GM21515 (cell line): ENCODE measurements around the gene SYT3.

Experiments used
- ATAC-seq: cut with Tn5 transposase; IDR thresholded peaks from one replicate; pipeline ENCODE4 v1.9.1; 2021; ENCODE audit not compliant: unreplicated experiment

The SYT3 gene

DNA sequence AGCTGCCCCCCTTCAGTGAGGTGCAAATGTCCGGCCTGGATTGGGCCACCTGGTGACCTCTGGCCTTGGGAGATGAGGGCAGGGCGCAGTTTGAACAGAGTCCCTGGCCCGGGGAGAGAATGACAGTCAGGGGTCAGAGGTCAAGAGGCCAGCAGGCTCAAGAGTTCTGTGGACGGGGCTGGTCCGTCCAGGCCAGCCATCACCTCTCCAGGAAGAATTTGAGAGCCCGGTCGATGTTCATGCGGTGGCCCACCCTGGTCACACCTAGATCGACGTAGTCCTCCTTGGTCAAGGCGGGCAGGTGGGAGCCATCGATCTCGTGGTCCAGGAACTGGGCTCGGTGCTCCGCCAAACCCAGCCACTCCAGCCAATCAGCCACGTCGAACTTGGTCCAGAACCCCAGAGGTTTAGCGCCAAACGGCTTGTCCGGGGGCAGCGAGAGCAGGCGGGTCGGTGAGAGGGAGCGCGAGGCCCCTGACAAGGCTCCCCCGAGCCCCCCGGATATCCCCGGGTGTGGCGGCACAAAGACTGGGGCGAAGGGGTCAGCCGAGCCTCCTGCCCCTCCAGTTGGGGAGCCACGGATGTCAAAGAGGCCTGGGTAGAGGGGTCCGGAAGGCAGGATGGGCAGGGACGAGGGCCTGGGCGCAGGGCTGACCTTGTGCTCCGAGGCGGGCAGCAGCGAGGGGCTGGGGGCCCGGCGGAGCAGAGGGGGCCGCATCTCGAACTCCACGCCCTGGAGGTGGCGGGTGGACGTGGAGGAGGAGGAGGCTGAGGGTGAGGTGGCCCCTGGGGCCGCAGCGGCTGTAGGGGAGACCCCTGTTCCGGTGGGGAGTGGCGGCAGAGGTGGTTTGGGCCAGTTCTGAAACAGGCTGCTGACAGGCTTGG lies 22.3 kb upstream of the SYT3 start:
- no peak for ATAC-seq

- ATAC-seq: no peak
Observed at GRCh38 chr19:50661023-50661422, 21.3 kb upstream of the SYT3 start.

DNA sequence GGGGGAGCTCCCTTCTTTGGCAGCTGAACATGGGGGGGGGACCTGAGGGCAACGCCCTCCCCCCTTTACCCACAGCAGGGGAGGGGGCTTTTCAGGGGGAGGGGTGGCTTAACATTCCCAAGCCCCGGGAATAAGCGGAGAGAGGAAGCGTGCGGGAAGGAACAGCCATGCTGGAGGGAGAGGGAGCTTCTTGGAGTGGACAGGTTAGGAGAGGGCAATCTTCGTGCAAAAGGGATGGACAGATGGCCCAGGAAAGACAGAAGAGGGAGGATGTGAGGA lies 20.3 kb upstream of the SYT3 start:
- ATAC-seq: no peak

DNA sequence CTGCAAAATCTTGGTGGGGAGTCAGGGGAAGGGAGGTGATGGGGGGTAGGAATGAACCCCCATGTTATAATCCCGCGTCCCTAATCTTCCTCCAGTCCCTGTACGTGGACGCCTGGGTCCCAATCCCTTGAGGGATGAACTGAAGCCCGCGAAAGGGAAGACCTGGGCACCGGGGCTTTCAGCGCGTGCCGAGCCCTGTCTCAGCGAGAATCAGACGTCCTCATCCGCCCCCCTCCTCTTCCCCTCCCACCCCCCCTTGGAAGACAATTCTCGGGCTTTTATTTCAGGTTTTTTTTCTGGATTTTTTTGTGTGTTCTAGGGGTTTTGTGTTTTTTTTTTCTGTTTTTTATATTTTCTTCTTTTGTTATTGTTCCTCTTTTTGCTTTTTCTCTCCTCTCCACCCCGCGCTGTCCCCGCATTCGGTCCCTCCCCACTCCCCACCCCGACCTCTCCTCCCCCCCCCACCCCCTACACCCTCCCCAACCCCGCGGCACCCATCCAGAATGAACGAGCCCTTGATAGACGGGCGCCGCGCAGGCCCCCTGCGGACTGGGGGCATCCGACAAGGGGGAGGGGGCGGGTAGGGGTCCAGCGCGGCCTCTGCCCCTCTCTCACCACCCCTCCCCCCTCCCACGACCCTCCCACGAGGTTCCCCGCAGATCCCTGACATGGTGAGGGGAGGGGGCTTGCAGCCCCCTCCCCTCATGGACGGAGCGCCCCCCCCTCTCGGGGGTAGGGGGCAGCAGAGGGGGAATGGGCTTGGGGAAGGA lies 19.8 kb upstream of the SYT3 start:
- ATAC-seq: no peak

DNA sequence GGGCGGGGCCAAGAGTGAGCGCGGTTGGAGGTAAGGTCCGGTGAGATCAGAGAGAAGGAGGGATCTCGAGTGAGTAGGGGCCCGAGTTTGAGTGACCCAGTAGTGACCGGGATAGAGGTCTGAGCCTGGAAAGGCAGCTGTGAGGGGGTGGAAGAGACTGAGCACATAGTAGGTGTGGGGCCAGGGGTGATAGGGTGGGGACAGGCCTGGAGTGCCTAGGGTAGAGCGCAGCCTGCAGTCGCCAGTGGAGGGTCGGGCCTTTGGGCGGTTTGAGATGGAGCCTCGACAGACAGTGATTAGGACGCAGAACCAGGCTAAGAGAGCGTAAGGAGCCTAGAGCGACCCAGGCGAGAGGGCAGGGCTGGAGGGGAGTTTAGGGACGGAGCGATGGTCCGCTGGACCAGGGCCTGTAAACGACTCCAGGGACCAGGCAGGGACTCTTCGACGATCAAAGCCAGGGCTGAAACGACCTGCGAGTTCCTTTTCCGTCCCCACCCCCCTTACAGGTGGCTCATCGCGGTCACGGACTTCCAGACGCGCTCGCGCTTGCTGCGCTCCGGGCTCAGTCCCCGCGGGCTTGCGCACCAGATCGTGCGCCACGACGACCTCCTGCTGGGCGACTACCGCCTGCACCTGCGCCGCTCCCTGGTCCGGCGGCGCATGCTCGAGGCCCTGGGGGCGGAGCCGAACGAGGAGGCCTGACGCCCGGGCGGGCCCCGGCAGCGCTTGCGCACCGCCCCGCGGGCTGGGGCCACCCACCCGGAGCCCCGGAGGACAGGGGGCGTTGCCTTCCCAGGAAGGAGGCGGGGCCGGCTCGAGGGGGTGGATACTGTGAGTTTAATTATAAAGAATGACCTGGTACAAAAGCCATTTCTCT lies 19.0 kb upstream of the SYT3 start:
- ATAC-seq: no peak

- no peak for ATAC-seq
Observed at GRCh38 chr19:50657712-50658440, 18.2 kb upstream of the SYT3 start.

- no peak for ATAC-seq
Observed at GRCh38 chr19:50657222-50657669, 17.6 kb upstream of the SYT3 start.

- ATAC-seq: no peak
Observed at GRCh38 chr19:50654882-50655281, 15.2 kb upstream of the SYT3 start.

GRCh38 chr19:50652722-50653121 lies 13.0 kb upstream of the SYT3 start:
- no peak for ATAC-seq

DNA sequence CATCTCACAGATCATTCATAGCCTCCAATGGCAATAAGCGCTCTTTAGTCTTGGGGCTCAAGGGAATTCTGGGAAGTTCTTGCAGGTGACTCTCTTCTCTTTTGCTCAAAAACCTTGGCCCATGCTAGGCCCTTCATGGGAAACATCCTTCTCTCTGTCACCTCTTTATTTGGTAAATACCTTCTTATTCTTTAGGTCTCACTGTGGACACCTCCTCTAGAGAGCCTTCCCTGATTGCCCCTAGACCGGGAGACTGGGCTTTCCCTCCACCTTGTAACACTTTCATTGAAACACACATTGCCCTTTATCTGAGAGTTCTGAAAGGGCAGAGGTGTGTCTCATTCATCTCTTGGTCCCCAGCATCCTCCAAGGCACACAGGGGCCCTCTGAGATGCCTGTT lies 11.5 kb upstream of the SYT3 start:
- ATAC-seq: no peak

GRCh38 chr19:50649433-50650391 lies 10.0 kb upstream of the SYT3 start, which contains the start of gene C19orf81:
C19orf81 (plus strand) TSS chr19:50649445; CDS start chr19:50649445, 0 bp downstream.
- no peak for ATAC-seq

- no peak for ATAC-seq
Observed at GRCh38 chr19:50648659-50649058, 9.0 kb upstream of the SYT3 start.

DNA sequence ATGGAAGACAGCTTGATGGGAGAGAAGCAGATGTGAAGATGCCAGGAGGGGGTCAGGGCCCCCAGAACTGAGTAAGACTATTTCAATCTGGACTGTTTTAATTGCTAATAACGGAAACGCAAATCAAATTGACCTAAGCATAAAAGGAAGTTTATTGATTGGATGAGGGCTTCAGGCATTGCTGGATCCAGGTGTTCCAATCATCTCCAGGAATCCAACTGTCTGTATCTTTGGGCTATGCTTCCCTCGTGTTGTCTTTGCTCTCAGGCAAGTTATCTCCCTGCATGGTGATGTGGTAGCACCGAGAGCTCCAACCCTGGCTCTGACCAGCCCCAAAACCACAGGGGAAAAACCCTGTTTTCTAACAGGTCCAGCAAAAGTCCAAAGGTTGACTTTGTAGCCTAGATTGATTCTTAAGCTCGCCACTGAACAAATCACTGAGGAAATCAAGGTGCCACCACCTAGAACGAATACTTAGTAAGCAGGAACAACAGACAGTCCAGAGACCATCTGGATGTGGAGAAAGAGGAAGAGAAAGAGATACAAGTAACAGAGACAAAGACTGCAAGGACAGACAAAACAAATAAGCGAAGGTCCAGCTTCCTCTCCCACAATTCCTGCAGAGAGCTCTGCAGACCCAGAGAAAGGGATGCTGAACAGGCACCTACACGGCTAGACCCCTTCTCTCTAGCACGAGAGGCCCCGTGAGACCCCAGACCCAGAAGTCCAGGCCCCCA lies 8.4 kb upstream of the SYT3 start:
- ATAC-seq: no peak

- ATAC-seq: no peak
Observed at GRCh38 chr19:50646074-50646807, 6.6 kb upstream of the SYT3 start.

DNA sequence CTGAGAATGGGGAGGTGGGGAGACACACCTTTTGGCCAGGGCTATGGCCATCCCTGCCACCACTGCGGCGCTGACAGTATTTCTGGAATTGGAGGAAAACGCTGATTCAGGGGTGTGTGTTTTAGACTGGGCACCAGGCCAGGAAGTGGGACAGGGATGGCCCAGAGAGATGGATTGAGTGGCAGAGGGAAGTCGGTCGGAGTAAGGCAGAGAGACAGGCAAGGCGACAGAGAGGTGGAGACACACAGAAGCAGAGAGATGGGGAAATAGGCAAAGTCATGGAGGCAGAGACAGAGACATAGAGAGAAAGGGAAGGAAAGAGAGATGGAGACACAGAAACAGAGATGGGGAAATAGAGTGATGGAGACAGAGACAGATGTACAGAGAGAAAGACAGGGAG lies 5.4 kb upstream of the SYT3 start:
- no peak for ATAC-seq

DNA sequence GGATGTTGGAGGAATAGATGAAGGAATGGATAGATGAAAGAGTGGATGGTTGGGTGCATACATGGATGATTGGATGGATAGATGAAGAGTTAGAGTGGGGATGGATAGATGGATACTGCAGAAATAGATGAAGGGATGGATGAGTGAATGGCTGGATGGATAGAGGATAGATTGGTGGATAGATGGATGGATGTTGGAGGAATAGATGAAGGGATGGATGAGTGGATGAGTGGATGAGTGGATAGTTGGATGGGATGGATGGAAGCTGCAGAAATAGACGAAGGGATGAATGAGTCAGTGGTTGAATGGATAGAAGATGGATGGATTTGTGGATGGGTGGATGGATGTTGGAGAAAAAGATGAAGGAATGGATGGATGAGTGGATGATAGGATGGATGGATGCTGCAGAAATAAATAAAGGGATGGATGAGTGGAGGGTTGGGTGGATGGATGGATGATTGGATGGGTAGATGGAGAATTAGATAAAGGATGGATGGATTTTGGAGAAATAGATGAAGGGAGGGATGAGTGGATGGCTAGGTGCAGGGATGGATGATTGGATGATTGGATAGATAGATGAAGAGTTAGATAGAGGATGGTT lies 4.7 kb upstream of the SYT3 start:
- ATAC-seq: no peak

DNA sequence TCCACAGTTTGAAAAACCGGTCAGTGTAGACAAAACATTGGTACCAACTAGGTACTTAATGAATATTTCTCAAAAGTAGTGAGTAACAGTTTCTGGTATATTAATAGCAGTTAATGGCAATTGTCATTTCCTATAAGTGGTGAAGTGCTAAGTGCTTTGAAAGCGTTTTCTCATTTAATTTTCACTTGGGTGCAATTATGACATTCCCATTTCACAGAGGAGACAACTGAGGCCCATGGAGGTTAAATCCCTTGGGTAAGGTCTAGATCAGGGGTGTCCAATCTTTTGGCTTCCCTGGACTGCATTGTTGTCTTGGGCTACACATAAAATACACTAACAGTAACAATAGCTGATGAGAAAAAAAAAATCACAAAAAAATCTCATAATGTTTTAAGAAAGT lies 687 bp upstream of the SYT3 start:
- ATAC-seq: no peak

- ATAC-seq: no peak
Observed at GRCh38 chr19:50638600-50638999, 1.1 kb downstream of the SYT3 start.
